Peyer's patch (tissue), 4 donors: ENCODE results near the gene OR8G1.

ENCODE experiments used
- POLR2A ChIP-seq, 2 donors: fragments of 450-650 bp; IDR thresholded peaks; one replicate each; pipeline ENCODE4 v1.5.1; 2017; ENCODE audit warnings: antibody characterized with exemption in 2 of 2, mild to moderate bottlenecking in 2 of 2, moderate library complexity in 2 of 2
- TF ChIP-seq, protein P1 (sequence below), 6 experiments: fragments of 450-650 bp in 4 of 6; fragments of 200-600 bp in 2 of 6; sonication (generic) in 1 of 6; IDR thresholded peaks; one replicate each; pipeline ENCODE4 v1.5.1; 2017 to 2019; ENCODE audit warnings: antibody characterized with exemption in 6 of 6, mild to moderate bottlenecking in 3 of 6, moderate library complexity in 1 of 6

DNA sequence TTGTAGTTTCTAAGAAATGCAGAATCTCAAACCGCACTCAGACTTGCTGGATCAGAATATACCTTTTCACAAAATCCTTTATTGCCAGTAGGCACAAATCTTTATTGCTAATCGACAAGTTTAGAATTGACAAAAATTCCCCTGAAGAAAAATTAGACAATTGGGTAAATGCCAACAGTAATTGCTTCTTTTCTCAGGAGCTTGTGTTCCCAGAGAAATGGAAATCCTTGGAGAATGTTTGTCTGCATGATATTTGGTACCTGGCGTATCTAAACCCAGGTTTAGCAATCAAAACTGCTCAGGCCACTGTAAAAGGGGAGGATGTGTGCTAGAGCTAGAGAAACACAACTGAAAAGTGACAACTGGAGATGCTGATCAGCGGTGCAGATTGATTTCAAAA is 15.2 kb downstream of the OR8G1 start, which contains the start of gene OR8G5:
- no peak for TF ChIP-seq POLR2A (IDR thresholded peaks at IDR 0.05)
- TF ChIP-seq, protein P1, sequence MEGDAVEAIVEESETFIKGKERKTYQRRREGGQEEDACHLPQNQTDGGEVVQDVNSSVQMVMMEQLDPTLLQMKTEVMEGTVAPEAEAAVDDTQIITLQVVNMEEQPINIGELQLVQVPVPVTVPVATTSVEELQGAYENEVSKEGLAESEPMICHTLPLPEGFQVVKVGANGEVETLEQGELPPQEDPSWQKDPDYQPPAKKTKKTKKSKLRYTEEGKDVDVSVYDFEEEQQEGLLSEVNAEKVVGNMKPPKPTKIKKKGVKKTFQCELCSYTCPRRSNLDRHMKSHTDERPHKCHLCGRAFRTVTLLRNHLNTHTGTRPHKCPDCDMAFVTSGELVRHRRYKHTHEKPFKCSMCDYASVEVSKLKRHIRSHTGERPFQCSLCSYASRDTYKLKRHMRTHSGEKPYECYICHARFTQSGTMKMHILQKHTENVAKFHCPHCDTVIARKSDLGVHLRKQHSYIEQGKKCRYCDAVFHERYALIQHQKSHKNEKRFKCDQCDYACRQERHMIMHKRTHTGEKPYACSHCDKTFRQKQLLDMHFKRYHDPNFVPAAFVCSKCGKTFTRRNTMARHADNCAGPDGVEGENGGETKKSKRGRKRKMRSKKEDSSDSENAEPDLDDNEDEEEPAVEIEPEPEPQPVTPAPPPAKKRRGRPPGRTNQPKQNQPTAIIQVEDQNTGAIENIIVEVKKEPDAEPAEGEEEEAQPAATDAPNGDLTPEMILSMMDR (IDR thresholded peaks at IDR 0.05), result no peak
